Activated naive CD4-positive, alpha-beta T cell treated with anti-CD3 and anti-CD28 coated beads, Interleukin-2, amount 10 ng/mL, durations not matched to agents 7 days and 5 days (primary cell): ENCODE measurements around the gene COL5A2.

Experiments used
- CTCF ChIA-PET: fragments of 350-600 bp; sonication (Branson Sonifier 250); formaldehyde crosslinking; loops from one replicate; lab custom pipeline; 2021; ENCODE audit warnings: antibody characterized with exemption; lab: Charles Lee
- DNase-seq: peaks from one replicate; pipeline ENCODE4 v3.0.0-alpha.2; 2020
- H3K27ac Mint-ChIP-seq: one replicate; pipeline ENCODE4 v1.8.0; 2021; ENCODE audit warnings: mild to moderate bottlenecking, moderate library complexity, mixed read lengths
- H3K27me3 Mint-ChIP-seq: one replicate; pipeline ENCODE4 v1.8.0; 2021; ENCODE audit warnings: mild to moderate bottlenecking, mixed read lengths
- H3K36me3 Mint-ChIP-seq: one replicate; pipeline ENCODE4 v1.8.0; 2021; ENCODE audit warnings: mixed read lengths
- H3K4me1 Mint-ChIP-seq: one replicate; pipeline ENCODE4 v1.8.0; 2021; ENCODE audit warnings: mixed read lengths
- H3K4me3 Mint-ChIP-seq: one replicate; pipeline ENCODE4 v1.8.0; 2021; ENCODE audit warnings: mild to moderate bottlenecking, moderate library complexity, mixed read lengths
- H3K9me3 Mint-ChIP-seq: one replicate; pipeline ENCODE4 v1.8.0; 2021; ENCODE audit warnings: mixed read lengths

COL5A2 gene

DNA sequence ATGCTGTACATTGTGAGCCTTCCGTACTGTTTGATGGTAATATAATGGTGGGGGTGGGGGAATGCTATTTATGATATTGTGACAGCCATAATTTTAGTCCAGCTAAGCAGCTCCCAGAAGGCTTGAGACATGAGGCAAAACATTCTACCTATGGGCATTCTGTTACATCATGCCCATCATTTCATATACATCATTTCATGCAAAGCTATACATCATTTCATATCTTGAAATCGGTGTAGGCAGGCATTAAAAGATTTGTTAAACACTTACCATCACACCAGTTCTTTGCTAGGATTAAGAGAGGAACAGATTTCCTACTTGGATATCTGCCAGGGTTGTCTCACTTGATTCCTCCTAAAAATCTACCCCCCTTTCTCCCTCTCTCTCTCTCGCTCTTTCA is 84.5 kb downstream of the COL5A2 start:
- no peak overlapping the region for H3K27ac Mint-ChIP-seq
- no peaks in the 10 kb centered on the region for H3K27me3 Mint-ChIP-seq
- H3K4me1 Mint-ChIP-seq = peaks cover 9% of the 10 kb centered on the region
- no peaks in the 10 kb centered on the region for H3K9me3 Mint-ChIP-seq
- DNase-seq = no peak
- no peaks in the 10 kb centered on the region for H3K36me3 Mint-ChIP-seq
- CTCF ChIA-PET = interaction anchor here (0.7 to 3.1 kb wide), 11 partner anchors 11 to 581 kb away, joined by 3 to 20 read pairs (median 4); no protein-coding TSS in a partner anchor
- H3K4me3 Mint-ChIP-seq = no peak overlapping the region

DNA sequence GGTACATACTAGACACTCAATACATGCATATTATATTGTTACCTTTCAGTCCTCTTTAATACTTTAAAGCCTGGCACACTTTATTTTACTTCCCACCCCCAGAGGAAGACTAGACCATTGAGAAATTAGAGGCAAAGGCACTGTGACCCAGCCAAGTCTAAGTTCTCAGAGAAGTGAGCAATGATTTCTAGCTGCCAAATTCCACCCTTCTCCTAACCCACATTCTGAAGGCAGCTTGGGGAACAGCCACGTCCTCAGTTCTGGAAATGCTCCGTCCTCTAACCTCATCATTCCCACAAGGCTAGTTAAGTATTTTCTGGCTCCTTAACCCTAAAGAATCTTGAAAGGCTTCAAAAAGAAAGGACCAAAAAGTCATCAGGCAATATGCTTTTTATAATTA is 86.6 kb downstream of the COL5A2 start:
- Mint-ChIP-seq H3K27me3 (no peaks in the 10 kb centered on the region), H3K4me3 (no peak overlapping the region), H3K4me1 (peaks cover 13% of the 10 kb centered on the region), H3K9me3 (no peaks in the 10 kb centered on the region), H3K36me3 (no peaks in the 10 kb centered on the region), H3K27ac (no peak overlapping the region)
- CTCF ChIA-PET = interaction anchor here (1.7 to 3.1 kb wide), 2 partner anchors 315 to 319 kb away, joined by 7 to 20 read pairs; no protein-coding TSS in a partner anchor
- no peak for DNase-seq

DNA sequence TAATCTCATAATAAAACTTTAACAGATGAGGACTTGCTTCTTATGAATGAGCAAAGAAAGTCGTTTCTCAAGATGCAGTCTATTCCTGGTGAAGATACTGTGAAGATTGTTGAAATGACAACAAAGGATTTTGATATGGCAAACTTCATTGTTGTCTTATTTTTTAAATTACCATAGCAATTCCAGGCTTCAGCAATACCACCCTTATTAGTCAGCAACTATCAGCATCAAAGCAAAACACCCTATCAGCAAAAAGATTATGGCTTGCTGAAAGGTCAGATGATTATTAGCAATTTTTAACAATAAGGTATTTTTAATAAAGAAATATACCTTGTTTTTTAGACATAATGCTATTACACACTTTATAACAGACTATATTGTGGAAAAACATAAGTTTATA is 88.3 kb downstream of the COL5A2 start:
- no peaks in the 10 kb centered on the region for H3K36me3 Mint-ChIP-seq
- H3K27me3 Mint-ChIP-seq = no peaks in the 10 kb centered on the region
- peaks cover 13% of the 10 kb centered on the region for H3K4me1 Mint-ChIP-seq
- H3K27ac Mint-ChIP-seq = no peak overlapping the region
- no peak for DNase-seq
- CTCF ChIA-PET = no interaction called here
- no peak overlapping the region for H3K4me3 Mint-ChIP-seq
- no peaks in the 10 kb centered on the region for H3K9me3 Mint-ChIP-seq

DNA sequence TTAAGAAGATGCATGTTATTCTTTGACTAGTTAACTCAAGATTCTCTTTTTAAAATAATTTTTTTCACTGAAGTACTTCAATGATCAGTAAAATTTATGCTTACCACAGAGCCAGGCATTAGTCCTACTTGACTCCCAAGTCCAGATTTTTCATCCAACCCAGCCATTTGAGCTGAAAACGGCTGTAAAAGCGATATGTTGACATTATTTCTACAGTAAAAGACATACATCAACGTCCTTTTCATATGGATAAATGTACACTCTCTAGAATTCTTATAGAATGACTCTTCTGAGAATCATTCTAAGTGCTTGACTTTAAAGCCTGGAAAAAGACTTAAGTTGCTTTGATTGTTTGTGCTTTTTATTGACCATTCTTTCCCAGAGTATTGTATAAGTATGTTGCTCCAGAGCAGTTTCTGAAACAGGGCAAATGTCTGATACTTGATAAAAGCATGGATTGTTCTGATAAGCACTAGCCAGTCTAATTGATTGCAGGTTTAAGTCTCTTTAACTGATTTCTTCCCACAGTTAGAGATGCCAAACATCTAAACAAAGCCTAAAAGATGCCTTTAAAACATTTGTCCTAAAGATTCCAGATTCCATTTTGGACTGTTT is 90.9 kb downstream of the COL5A2 start:
- DNase-seq = no peak
- H3K4me1 Mint-ChIP-seq = peaks cover 11% of the 10 kb centered on the region
- H3K9me3 Mint-ChIP-seq = no peaks in the 10 kb centered on the region
- H3K36me3 Mint-ChIP-seq = no peaks in the 10 kb centered on the region
- no peaks in the 10 kb centered on the region for H3K27me3 Mint-ChIP-seq
- H3K27ac Mint-ChIP-seq = no peak overlapping the region
- no peak overlapping the region for H3K4me3 Mint-ChIP-seq
- CTCF ChIA-PET = no interaction called here

DNA sequence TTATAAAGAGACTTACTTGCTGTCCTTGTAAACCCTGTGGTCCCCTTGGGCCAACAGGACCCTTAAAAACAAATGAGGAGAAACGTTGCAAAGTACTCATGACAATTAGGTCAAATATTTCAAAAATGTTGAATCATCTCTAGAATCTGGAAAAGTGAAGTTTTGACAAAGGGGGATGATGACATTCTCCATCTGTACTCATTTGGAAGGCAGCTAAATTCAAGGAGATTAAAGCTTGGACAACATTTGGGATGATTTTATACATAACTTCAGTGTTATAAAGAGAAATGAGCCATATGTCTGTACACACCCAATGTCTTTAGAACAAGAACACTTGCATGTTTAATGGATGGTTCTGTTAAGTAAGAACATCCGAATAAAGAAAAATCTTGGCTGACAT is 92.9 kb downstream of the COL5A2 start:
- no peak overlapping the region for H3K27ac Mint-ChIP-seq
- H3K4me3 Mint-ChIP-seq = no peak overlapping the region
- H3K9me3 Mint-ChIP-seq = no peaks in the 10 kb centered on the region
- peaks cover 8% of the 10 kb centered on the region for H3K4me1 Mint-ChIP-seq
- CTCF ChIA-PET = no interaction called here
- no peaks in the 10 kb centered on the region for H3K27me3 Mint-ChIP-seq
- no peak for DNase-seq
- H3K36me3 Mint-ChIP-seq = no peaks in the 10 kb centered on the region

DNA sequence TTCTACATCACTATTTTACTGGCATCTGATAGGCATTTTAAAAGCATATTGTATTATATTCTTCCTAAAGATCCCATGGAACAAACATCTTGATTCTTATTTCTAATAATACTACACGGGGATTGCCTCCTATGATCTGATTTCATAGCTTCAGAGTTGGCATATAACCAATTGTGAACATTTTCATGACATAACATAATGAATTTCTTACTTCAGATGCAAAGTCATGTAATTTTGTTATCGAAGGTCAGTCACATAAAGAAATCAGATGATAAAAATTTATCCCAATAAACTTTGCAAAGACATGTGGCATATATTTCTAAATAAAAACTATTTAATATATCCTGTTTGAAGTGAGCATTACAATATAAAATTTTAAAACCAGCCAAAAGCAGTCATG is 93.3 kb downstream of the COL5A2 start:
- Mint-ChIP-seq H3K27me3 (no peaks in the 10 kb centered on the region), H3K4me1 (peaks cover 8% of the 10 kb centered on the region), H3K27ac (no peak overlapping the region), H3K4me3 (no peak overlapping the region), H3K36me3 (no peaks in the 10 kb centered on the region), H3K9me3 (no peaks in the 10 kb centered on the region)
- CTCF ChIA-PET = interaction anchor here (1.0 kb wide), 1 partner anchor 13 kb away, joined by 3 read pairs; no protein-coding TSS in a partner anchor
- no peak for DNase-seq

DNA sequence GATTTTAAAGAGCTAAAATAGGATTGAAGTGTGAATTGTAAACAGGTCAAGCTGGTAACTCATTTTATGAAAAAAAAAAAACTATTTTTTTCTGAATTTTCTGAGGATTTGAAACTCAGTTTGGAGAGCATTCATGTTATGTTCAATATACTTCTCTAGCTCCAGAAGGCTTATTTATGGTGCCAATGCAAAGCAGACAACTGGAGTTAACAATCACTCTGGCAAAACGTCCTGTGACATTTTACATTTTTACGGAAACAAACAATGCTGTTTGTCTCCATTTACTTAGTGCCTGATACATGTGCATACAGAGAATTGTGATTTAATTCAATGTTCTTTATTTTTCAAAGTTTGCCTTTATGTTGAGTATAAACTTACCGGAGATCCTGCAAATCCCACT is 96.0 kb downstream of the COL5A2 start:
- H3K4me3 Mint-ChIP-seq = no peak overlapping the region
- H3K36me3 Mint-ChIP-seq = no peaks in the 10 kb centered on the region
- H3K27ac Mint-ChIP-seq = no peak overlapping the region
- DNase-seq = no peak
- CTCF ChIA-PET = interaction anchor here (1.4 kb wide), 1 partner anchor 11 kb away, joined by 4 read pairs; no protein-coding TSS in a partner anchor
- H3K9me3 Mint-ChIP-seq = no peaks in the 10 kb centered on the region
- H3K27me3 Mint-ChIP-seq = no peaks in the 10 kb centered on the region
- H3K4me1 Mint-ChIP-seq = no peaks in the 10 kb centered on the region

DNA sequence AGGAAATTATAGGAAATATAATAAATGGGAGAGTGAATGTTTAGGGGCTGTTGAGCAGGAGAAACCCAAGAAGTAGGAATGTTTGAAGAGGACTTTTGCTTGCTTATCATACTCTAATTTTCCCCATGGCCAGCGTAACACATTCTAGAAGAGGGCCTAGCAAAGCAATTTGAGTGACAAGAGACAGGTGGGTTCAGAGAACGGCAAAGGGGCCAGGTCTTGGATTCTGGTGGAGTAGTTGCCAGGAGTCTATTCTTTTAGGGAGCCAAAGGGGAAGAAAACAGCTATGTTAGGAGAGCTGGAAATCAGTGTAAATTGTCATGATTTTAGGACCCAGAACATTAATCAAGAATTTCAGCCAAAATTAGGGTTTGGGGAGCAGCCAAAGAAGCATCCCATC is 96.5 kb downstream of the COL5A2 start:
- H3K27ac Mint-ChIP-seq = no peak overlapping the region
- CTCF ChIA-PET = interaction anchor here (1.4 kb wide), 1 partner anchor 12 kb away, joined by 4 read pairs; no protein-coding TSS in a partner anchor

DNA sequence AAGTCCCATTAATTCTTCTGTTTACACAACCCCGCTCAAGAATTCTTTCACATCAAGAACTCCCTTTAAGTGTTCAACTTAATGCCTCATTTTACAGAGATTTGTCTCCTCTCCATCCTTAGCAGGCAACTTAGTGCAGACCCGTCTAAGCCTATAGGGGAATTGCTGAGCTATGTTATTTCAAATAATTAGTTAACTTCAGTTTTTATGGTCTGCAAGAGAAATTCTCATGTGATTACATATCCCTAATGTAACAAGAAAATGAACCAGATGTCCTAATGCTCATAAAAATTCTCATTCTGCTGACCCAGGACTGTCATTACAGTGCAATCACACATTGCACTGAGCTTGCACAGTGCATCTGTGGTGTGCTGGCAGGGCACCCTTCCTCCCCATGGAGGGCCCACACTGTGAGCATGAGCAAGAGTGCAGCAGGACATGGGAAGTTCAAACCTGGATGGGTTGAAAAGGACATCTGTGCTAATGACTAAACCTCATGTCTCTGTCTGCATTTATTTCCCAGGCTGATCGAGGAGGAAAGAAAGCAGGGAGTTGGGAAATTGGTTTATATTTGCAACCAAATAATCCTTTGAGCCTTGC is 97.1 kb downstream of the COL5A2 start:
- no peaks in the 10 kb centered on the region for H3K9me3 Mint-ChIP-seq
- H3K4me1 Mint-ChIP-seq = no peaks in the 10 kb centered on the region
- no peak overlapping the region for H3K4me3 Mint-ChIP-seq
- CTCF ChIA-PET = no interaction called here
- no peak overlapping the region for H3K27ac Mint-ChIP-seq
- no peaks in the 10 kb centered on the region for H3K27me3 Mint-ChIP-seq
- no peak for DNase-seq
- H3K36me3 Mint-ChIP-seq = no peaks in the 10 kb centered on the region

More for the DNA sequence above, 96.5 kb downstream of the COL5A2 start:
- DNase-seq = no peak
- Mint-ChIP-seq H3K36me3 (no peaks in the 10 kb centered on the region), H3K27me3 (no peaks in the 10 kb centered on the region), H3K4me1 (no peaks in the 10 kb centered on the region), H3K4me3 (no peak overlapping the region), H3K9me3 (no peaks in the 10 kb centered on the region)

DNA sequence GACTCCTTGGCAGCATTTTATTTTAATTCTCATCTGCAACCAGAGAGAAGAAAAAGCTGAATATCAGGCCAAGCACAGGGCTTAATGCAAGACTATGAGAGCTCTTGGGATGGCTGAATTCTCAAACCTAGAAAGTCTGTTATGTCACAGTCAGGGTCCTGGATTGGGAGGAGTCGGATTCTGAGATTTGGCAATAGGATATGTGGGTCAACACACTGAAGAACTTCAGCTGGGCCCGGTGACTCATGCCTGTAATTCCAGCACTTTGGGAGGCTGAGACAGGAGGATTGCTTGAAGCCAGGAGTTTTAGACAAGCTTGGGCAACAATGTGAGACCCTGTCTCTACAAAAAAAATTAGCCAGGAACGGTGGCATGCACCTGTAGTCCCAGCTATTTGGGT is 103.0 kb downstream of the COL5A2 start:
- Mint-ChIP-seq H3K4me3 (no peak overlapping the region), H3K36me3 (no peaks in the 10 kb centered on the region), H3K4me1 (no peaks in the 10 kb centered on the region), H3K27ac (no peak overlapping the region), H3K9me3 (no peaks in the 10 kb centered on the region), H3K27me3 (no peaks in the 10 kb centered on the region)
- CTCF ChIA-PET = no interaction called here
- no peak for DNase-seq

DNA sequence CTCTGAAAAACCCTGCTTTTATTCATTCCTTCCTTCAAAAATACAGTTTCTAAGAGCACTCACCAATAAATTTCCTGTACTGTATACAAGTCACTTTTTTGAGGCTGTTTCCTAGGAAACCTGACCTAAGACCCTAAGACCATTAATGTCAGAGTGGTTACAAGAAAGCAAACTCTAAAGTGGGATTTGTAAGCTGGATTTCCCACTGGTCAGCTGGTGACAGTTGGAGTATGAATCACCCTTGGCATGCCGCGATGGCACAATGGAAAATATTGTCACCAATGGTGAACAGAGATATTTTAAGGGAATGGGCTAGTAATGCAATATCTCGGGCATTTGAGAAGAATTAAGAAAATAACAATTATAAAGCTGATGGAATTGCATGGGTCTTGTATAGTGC is 103.4 kb downstream of the COL5A2 start:
- Mint-ChIP-seq H3K4me1 (no peaks in the 10 kb centered on the region), H3K27ac (no peak overlapping the region)
- CTCF ChIA-PET = no interaction called here

DNA sequence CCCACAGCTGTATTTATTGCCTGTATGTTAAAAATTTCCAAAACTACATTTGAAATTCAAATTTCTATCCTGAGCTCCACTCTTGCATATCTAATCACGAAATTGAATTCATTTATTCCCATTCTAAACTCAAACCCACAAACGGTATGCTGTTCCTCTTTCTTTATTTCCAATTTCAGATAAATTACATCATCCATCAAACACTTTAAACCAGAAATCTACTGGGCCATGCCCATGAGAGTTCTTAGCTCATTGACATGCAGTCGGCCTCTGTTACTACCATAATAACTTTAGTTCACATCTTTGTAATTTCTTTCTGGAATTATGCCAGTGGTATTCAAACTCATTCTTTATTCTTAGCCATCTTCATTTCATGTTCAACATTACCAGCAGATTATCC is 105.1 kb downstream of the COL5A2 start:
- no peak for DNase-seq
- Mint-ChIP-seq H3K27me3 (no peaks in the 10 kb centered on the region), H3K36me3 (no peaks in the 10 kb centered on the region), H3K27ac (no peak overlapping the region), H3K9me3 (no peaks in the 10 kb centered on the region), H3K4me1 (no peaks in the 10 kb centered on the region), H3K4me3 (no peak overlapping the region)
- CTCF ChIA-PET = interaction anchor here (0.9 kb wide), 1 partner anchor 20 kb away, joined by 3 read pairs; no protein-coding TSS in a partner anchor

More for the DNA sequence above, 103.4 kb downstream of the COL5A2 start:
- Mint-ChIP-seq H3K36me3 (no peaks in the 10 kb centered on the region), H3K9me3 (no peaks in the 10 kb centered on the region), H3K4me3 (no peak overlapping the region), H3K27me3 (no peaks in the 10 kb centered on the region)
- DNase-seq = no peak

DNA sequence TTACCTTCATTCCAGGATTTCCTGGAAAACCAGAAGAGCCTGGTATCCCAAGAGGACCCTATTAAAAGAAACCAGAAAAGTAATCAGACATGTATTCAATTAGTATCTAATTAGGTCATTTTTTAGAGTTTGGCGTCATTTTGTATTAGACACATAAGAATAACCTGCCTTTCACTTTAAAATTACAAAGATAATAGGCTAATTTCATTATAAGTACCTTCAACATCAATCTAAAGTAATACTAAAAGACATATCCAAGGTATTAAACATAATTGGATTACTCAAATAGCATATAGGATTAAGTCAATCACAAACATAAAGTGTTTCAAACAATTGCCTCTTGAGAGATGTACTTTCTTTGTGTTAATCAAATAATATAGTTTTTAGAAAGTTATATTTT is 107.5 kb downstream of the COL5A2 start:
- Mint-ChIP-seq H3K4me3 (no peak overlapping the region), H3K27me3 (no peaks in the 10 kb centered on the region), H3K27ac (no peak overlapping the region), H3K4me1 (no peaks in the 10 kb centered on the region), H3K36me3 (no peaks in the 10 kb centered on the region), H3K9me3 (no peaks in the 10 kb centered on the region)
- no peak for DNase-seq
- CTCF ChIA-PET = no interaction called here

DNA sequence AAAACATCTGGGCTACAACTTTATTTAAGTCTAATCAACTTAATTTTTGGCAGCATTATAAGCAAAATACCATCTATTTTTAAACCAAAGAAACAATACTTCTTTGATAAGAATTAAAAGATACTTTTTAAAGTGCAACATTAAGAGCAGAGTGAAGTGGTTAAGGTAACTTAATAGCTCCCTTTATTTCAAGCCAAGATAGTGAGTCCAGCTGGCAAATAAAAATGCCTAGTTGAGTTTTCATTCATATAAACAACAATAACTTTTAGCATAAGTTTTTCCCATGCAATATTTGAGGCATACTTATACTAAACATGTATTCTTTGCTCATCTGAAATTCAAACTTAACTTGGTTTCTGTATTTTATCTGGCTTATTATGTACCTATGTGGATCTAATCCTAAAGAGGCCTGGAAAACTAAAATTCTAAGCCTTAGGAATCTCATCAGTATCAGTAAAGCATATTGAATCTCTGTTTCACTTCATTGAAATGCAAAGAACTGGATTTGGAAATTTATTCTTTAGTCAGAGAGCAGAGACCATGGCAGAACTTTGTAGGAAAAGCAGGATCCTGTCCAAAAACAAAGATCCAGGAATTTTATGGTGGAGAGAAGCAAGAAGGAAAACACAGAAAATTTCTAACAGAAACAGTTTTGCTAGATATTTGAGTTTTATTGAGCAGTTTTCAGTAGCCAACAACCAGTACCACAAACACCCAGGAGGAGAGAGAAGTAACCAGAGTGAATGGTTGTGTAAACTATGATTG is 109.5 kb downstream of the COL5A2 start:
- no peaks in the 10 kb centered on the region for H3K36me3 Mint-ChIP-seq
- no peaks in the 10 kb centered on the region for H3K4me1 Mint-ChIP-seq
- CTCF ChIA-PET = no interaction called here
- no peak overlapping the region for H3K4me3 Mint-ChIP-seq
- no peak for DNase-seq
- no peaks in the 10 kb centered on the region for H3K27me3 Mint-ChIP-seq
- H3K9me3 Mint-ChIP-seq = no peaks in the 10 kb centered on the region
- no peak overlapping the region for H3K27ac Mint-ChIP-seq
